ENCODE data around the gene DDA1. TPM values are rescaled to one million over a fixed set of nuclear protein-coding genes. Genes with fewer than 3 reads are reported as not detected.

The DDA1 gene
- total and polyA plus RNA-seq, 2 of the 13 experiments (the other 11 are each of a cell fraction or from before 2014, with no cell fraction given) = 24.5 to 26.0 TPM

GRCh38 chr19:17266975-17267788 is 42.2 kb upstream of the DDA1 start, which contains the start of gene BABAM1 (continued):
- TF ChIP-seq, protein P1, sequence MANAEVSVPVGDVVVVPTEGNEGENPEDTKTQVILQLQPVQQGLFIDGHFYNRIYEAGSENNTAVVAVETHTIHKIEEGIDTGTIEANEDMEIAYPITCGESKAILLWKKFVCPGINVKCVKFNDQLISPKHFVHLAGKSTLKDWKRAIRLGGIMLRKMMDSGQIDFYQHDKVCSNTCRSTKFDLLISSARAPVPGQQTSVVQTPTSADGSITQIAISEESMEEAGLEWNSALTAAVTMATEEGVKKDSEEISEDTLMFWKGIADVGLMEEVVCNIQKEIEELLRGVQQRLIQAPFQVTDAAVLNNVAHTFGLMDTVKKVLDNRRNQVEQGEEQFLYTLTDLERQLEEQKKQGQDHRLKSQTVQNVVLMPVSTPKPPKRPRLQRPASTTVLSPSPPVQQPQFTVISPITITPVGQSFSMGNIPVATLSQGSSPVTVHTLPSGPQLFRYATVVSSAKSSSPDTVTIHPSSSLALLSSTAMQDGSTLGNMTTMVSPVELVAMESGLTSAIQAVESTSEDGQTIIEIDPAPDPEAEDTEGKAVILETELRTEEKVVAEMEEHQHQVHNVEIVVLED (CRISPR knock-in tag; IDR thresholded peaks at IDR 0.05; ENCODE audit: borderline replicate concordance) = peak; percentile 86; the same call in 1 of the 2 replicates
- TF ChIP-seq, protein P2, sequence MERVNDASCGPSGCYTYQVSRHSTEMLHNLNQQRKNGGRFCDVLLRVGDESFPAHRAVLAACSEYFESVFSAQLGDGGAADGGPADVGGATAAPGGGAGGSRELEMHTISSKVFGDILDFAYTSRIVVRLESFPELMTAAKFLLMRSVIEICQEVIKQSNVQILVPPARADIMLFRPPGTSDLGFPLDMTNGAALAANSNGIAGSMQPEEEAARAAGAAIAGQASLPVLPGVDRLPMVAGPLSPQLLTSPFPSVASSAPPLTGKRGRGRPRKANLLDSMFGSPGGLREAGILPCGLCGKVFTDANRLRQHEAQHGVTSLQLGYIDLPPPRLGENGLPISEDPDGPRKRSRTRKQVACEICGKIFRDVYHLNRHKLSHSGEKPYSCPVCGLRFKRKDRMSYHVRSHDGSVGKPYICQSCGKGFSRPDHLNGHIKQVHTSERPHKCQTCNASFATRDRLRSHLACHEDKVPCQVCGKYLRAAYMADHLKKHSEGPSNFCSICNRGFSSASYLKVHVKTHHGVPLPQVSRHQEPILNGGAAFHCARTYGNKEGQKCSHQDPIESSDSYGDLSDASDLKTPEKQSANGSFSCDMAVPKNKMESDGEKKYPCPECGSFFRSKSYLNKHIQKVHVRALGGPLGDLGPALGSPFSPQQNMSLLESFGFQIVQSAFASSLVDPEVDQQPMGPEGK (CRISPR knock-in tag; IDR thresholded peaks at IDR 0.05) = 0 out of 2 replicates have a peak, but pooled peaks have one; percentile 15
- TF ChIP-seq, protein P3, sequence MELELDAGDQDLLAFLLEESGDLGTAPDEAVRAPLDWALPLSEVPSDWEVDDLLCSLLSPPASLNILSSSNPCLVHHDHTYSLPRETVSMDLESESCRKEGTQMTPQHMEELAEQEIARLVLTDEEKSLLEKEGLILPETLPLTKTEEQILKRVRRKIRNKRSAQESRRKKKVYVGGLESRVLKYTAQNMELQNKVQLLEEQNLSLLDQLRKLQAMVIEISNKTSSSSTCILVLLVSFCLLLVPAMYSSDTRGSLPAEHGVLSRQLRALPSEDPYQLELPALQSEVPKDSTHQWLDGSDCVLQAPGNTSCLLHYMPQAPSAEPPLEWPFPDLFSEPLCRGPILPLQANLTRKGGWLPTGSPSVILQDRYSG (CRISPR knock-in tag; IDR thresholded peaks at IDR 0.05) = no peak
- TF ChIP-seq SAP130 (CRISPR knock-in tag; IDR thresholded peaks at IDR 0.05; ENCODE audit: low read depth) = peak; percentile 84
- 0 out of 2 replicates have a peak, but pooled peaks have one; percentile 21 for TF ChIP-seq CC2D1A (CRISPR knock-in tag; IDR thresholded peaks at IDR 0.05)
- TF ChIP-seq RAD51 (IDR thresholded peaks at IDR 0.05; ENCODE audit: borderline replicate concordance) = no peak
- no peak for TF ChIP-seq ZNF17 (CRISPR knock-in tag; IDR thresholded peaks at IDR 0.05)
- no peak for TF ChIP-seq ZNF674 (CRISPR knock-in tag; IDR thresholded peaks at IDR 0.05; ENCODE audit: low read depth)
- TF ChIP-seq PAWR (CRISPR knock-in tag; IDR thresholded peaks at IDR 0.05; ENCODE audit: borderline replicate concordance) = no peak
- TF ChIP-seq CSRNP1 (CRISPR knock-in tag; IDR thresholded peaks at IDR 0.05) = no peak
- 0 out of 2 replicates have a peak, but pooled peaks have one; percentile 65 for TF ChIP-seq SIN3A (IDR thresholded peaks at IDR 0.05; ENCODE audit: borderline replicate concordance, low read depth, low read length)
- TF ChIP-seq MNT (IDR thresholded peaks at IDR 0.05) = peak; percentile 32; the same call in 1 of the 2 replicates
- no peak for TF ChIP-seq ZNF709 (CRISPR knock-in tag; IDR thresholded peaks at IDR 0.05)
- peak; percentile 23; the same call in 1 of the 2 replicates for TF ChIP-seq RXRA (CRISPR knock-in tag; IDR thresholded peaks at IDR 0.05)
- peak; percentile 26; the same call in 1 of the 2 replicates for TF ChIP-seq MAX (IDR thresholded peaks at IDR 0.05)
- TF ChIP-seq, protein P4, sequence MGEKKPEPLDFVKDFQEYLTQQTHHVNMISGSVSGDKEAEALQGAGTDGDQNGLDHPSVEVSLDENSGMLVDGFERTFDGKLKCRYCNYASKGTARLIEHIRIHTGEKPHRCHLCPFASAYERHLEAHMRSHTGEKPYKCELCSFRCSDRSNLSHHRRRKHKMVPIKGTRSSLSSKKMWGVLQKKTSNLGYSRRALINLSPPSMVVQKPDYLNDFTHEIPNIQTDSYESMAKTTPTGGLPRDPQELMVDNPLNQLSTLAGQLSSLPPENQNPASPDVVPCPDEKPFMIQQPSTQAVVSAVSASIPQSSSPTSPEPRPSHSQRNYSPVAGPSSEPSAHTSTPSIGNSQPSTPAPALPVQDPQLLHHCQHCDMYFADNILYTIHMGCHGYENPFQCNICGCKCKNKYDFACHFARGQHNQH (CRISPR knock-in tag; IDR thresholded peaks at IDR 0.05) = 0 out of 2 replicates have a peak, but pooled peaks have one; percentile 46
- TF ChIP-seq ARHGAP35 (CRISPR knock-in tag; IDR thresholded peaks at IDR 0.05; ENCODE audit: borderline replicate concordance) = 0 out of 2 replicates have a peak, but pooled peaks have one; percentile 61
- TF ChIP-seq ZNF792 (CRISPR knock-in tag; IDR thresholded peaks at IDR 0.05) = peak; percentile 73; the same call in 1 of the 2 replicates
- TF ChIP-seq KAT7 (CRISPR knock-in tag; IDR thresholded peaks at IDR 0.05; ENCODE audit: borderline replicate concordance) = peak; percentile 61; the same call in 1 of the 2 replicates
